ENCODE data around the gene VCAN.
A peak's percentile ranks its signal among the peaks of the same experiment; 100 is the strongest.

Gene VCAN

GRCh38 chr5:83494666-83495065, 23.1 kb downstream of the VCAN start:
- DNase-seq (ENCODE audit: low spot score) = no peak

- no peak for DNase-seq (ENCODE audit: low spot score)
Measured at GRCh38 chr5:83496626-83497025, 25.1 kb downstream of the VCAN start.

GRCh38 chr5:83498585-83498984, 27.0 kb downstream of the VCAN start:
- no peak for DNase-seq (ENCODE audit: low spot score)

- no peak for DNase-seq (ENCODE audit: low spot score)
Measured at GRCh38 chr5:83503662-83504061, 32.1 kb downstream of the VCAN start.

GRCh38 chr5:83507431-83507830, 35.9 kb downstream of the VCAN start:
- DNase-seq (ENCODE audit: low spot score) = no peak

- DNase-seq (ENCODE audit: low spot score) = no peak
Measured at GRCh38 chr5:83509540-83509939, 38.0 kb downstream of the VCAN start.

- no peak for DNase-seq (ENCODE audit: low spot score)
Measured at GRCh38 chr5:83510260-83510659, 38.7 kb downstream of the VCAN start.

- no peak for DNase-seq (ENCODE audit: low spot score)
Measured at GRCh38 chr5:83512061-83512745, 40.7 kb downstream of the VCAN start.

- DNase-seq (ENCODE audit: low spot score) = no peak
Measured at GRCh38 chr5:83513081-83513480, 41.5 kb downstream of the VCAN start.

GRCh38 chr5:83513491-83513890, 41.9 kb downstream of the VCAN start:
- DNase-seq (ENCODE audit: low spot score) = no peak

- DNase-seq (ENCODE audit: low spot score) = no peak
Measured at GRCh38 chr5:83516377-83516776, 44.8 kb downstream of the VCAN start.

- DNase-seq (ENCODE audit: low spot score) = no peak
Measured at GRCh38 chr5:83517072-83517687, 45.6 kb downstream of the VCAN start.

- DNase-seq (ENCODE audit: low spot score) = no peak
Measured at GRCh38 chr5:83517688-83518085, 46.1 kb downstream of the VCAN start.

GRCh38 chr5:83518319-83519061, 46.9 kb downstream of the VCAN start:
- peak; percentile 9 for DNase-seq (ENCODE audit: low spot score)

- no peak for DNase-seq (ENCODE audit: low spot score)
Measured at GRCh38 chr5:83522446-83522845, 50.9 kb downstream of the VCAN start.

- DNase-seq (ENCODE audit: low spot score) = no peak
Measured at GRCh38 chr5:83523929-83524328, 52.4 kb downstream of the VCAN start.

- no peak for DNase-seq (ENCODE audit: low spot score)
Measured at GRCh38 chr5:83524345-83524744, 52.8 kb downstream of the VCAN start.

- DNase-seq (ENCODE audit: low spot score) = no peak
Measured at GRCh38 chr5:83524991-83525390, 53.4 kb downstream of the VCAN start.

- no peak for DNase-seq (ENCODE audit: low spot score)
Measured at GRCh38 chr5:83526289-83526688, 54.7 kb downstream of the VCAN start.

GRCh38 chr5:83527221-83527620, 55.7 kb downstream of the VCAN start:
- DNase-seq (ENCODE audit: low spot score) = no peak

- no peak for DNase-seq (ENCODE audit: low spot score)
Measured at GRCh38 chr5:83527722-83528438, 56.3 kb downstream of the VCAN start.

GRCh38 chr5:83528439-83528769, 56.9 kb downstream of the VCAN start:
- no peak for DNase-seq (ENCODE audit: low spot score)

GRCh38 chr5:83530193-83530592, 58.6 kb downstream of the VCAN start:
- DNase-seq (ENCODE audit: low spot score) = no peak

All from SW480 (cell line).